B cell (primary cell): ENCODE results near the gene FAXDC2. TPM values are rescaled to one million over a fixed set of nuclear protein-coding genes. Genes with fewer than 3 reads are reported as not detected.

Experiments
- ATAC-seq: fragments of 200-7000 bp; cut with Tn5 transposase; one replicate; pipeline ENCODE4 v1.10.0; 2021; ENCODE audit warnings: low read depth, mild to moderate bottlenecking, moderate number of reproducible peaks, moderate library complexity
- CTCF ChIA-PET: fragments of 350-600 bp; sonication (Branson Sonifier 250); formaldehyde crosslinking; loops from one replicate; lab custom pipeline; 2021; ENCODE audit warnings: antibody characterized with exemption, inconsistent platforms; lab: Charles Lee
- POLR2A ChIA-PET: fragments of 350-600 bp; sonication (Branson Sonifier 250); formaldehyde crosslinking; loops from one replicate; lab custom pipeline; 2021; ENCODE audit warnings: antibody characterized with exemption; lab: Charles Lee
- DNase-seq: peaks from one replicate; pipeline ENCODE4 v3.0.0; 2013
- H2AFZ ChIP-seq: 2 replicates; pipeline ENCODE4 v1.6.1; 2012; ENCODE audit warnings: mild to moderate bottlenecking, low read depth, low read length; ENCODE audit not compliant: insufficient read depth, poor library complexity, severe bottlenecking
- H3K27ac ChIP-seq, 2 donors: 1 replicate in 1 of 2; 2 replicates in 1 of 2; pipeline ENCODE4 v1.5.1; 2012 to 2013; ENCODE audit warnings: low read length in 2 of 2, mild to moderate bottlenecking in 2 of 2, moderate library complexity in 1 of 2
- H3K27me3 ChIP-seq, 4 experiments: fragments of 200-600 bp in 1 of 4; sonication (generic) in 1 of 4; replicated peaks in 1 of 4; 1 replicate in 2 of 4; 2 replicates in 2 of 4; pipeline versions ENCODE4 v1.6.1 to v1.7.0; 2013 to 2016; ENCODE audit warnings: low read length in 3 of 4, mild to moderate bottlenecking in 2 of 4, mixed read lengths in 1 of 4, moderate library complexity in 1 of 4; ENCODE audit not compliant: insufficient read depth in 4 of 4, control insufficient read depth in 3 of 4; ENCODE audit errors: control extremely low read depth in 1 of 4
- H3K36me3 ChIP-seq, 2 experiments: replicated peaks in 1 of 2; 1 replicate in 1 of 2; 2 replicates in 1 of 2; pipeline versions ENCODE4 v1.6.1 to v1.7.1; 2013; ENCODE audit warnings: low read length in 1 of 2; ENCODE audit not compliant: insufficient read depth in 2 of 2, control insufficient read depth in 1 of 2; ENCODE audit errors: control extremely low read depth in 1 of 2, extremely low read depth in 1 of 2
- H3K4me1 ChIP-seq, 2 donors: fragments of 200-600 bp in 1 of 2; sonication (generic) in 1 of 2; 1 replicate in 1 of 2; 2 replicates in 1 of 2; pipeline versions ENCODE4 v1.5.1 to v1.6.1; 2013 to 2017; ENCODE audit warnings: low read length in 2 of 2; ENCODE audit not compliant: control insufficient read depth in 2 of 2, insufficient read depth in 2 of 2
- H3K4me2 ChIP-seq: replicated peaks from 2 replicates; pipeline ENCODE3; 2012; ENCODE audit warnings: mild to moderate bottlenecking, low read depth, low read length; ENCODE audit not compliant: poor library complexity, severe bottlenecking
- H3K4me3 ChIP-seq, 5 experiments: fragments of 200-600 bp in 1 of 5; sonication (generic) in 1 of 5; 1 replicate in 3 of 5; 2 replicates in 2 of 5; pipeline versions ENCODE4 v1.5.1 to v1.7.0; 2011 to 2016; ENCODE audit warnings: low read length in 4 of 5, mild to moderate bottlenecking in 4 of 5, low read depth in 2 of 5, control low read depth in 1 of 5, moderate library complexity in 1 of 5; ENCODE audit not compliant: insufficient read depth in 1 of 5; ENCODE audit errors: control extremely low read depth in 1 of 5, extremely low read depth in 1 of 5
- H3K79me2 ChIP-seq: fragments of 200-600 bp; sonication (generic); one replicate; pipeline ENCODE4 v1.6.0; 2016; ENCODE audit warnings: low read length; ENCODE audit not compliant: control insufficient read depth, insufficient read depth
- H3K9ac ChIP-seq: fragments of 200-600 bp; sonication (generic); 2 replicates; pipeline ENCODE4 v1.6.1; 2017; ENCODE audit warnings: mild to moderate bottlenecking, low read length, moderate library complexity
- H3K9me3 ChIP-seq, 3 donors: one replicate each; pipeline versions ENCODE4 v1.6.1 to v1.7.1; 2013; ENCODE audit warnings: low read length in 2 of 3; ENCODE audit not compliant: control insufficient read depth in 2 of 3, insufficient read depth in 1 of 3; ENCODE audit errors: control extremely low read depth in 1 of 3
- H4K20me1 ChIP-seq: 2 replicates; pipeline ENCODE4 v1.6.0; 2012; ENCODE audit warnings: mild to moderate bottlenecking, low read length; ENCODE audit not compliant: insufficient read depth, control insufficient read depth, poor library complexity, severe bottlenecking
- H3K27ac Mint-ChIP-seq: one replicate; pipeline ENCODE4 v1.8.0; 2021; ENCODE audit warnings: mixed read lengths
- H3K27me3 Mint-ChIP-seq: one replicate; pipeline ENCODE4 v1.8.0; 2021; ENCODE audit warnings: mixed read lengths
- H3K4me1 Mint-ChIP-seq: one replicate; pipeline ENCODE4 v1.8.0; 2021; ENCODE audit warnings: mixed read lengths
- H3K4me3 Mint-ChIP-seq: one replicate; pipeline ENCODE4 v1.8.0; 2021; ENCODE audit warnings: mixed read lengths
- H3K9me3 Mint-ChIP-seq: one replicate; pipeline ENCODE4 v1.8.0; 2022; ENCODE audit warnings: mixed read lengths; ENCODE audit not compliant: insufficient read depth
- EZH2 ChIP-seq: IDR thresholded peaks from 2 replicates; pipeline ENCODE4 v1.6.1; 2012; ENCODE audit warnings: borderline replicate concordance, low read depth, mild to moderate bottlenecking, moderate library complexity, low read length; ENCODE audit not compliant: insufficient read depth, poor library complexity, severe bottlenecking
- WGBS: methylation state at CpG from one replicate; pipeline ENCODE4 v1.1.5; 2013; ENCODE audit warnings: missing lambda C conversion rate; ENCODE audit not compliant: insufficient coverage; 5-methylcytosine and 5-hydroxymethylcytosine counted together
- intact Hi-C: fragments of 100-400 bp; cut with micrococcal nuclease; formaldehyde crosslinking; loops from one replicate; pipeline ENCODE4 v1.10.0; 2022
- polyA plus RNA-seq: library from polyadenylated mRNA; depleted of rRNA; stranded (reverse); fragments of >200 nt; gene quantifications from 2 replicates; pipeline ENCODE4 v1.2.3, GENCODE V29; 2012
- total RNA-seq, 2 donors: library from RNA; stranded (reverse); fragments of 120-200 nt in 1 of 2; gene quantifications; 1 replicate in 1 of 2; 2 replicates in 1 of 2; pipeline versions ENCODE4 v1.2.3 to v1.2.4, GENCODE V29; 2013 to 2022
- TF ChIP-seq, protein P1 (sequence below): fragments of 200-600 bp; IDR thresholded peaks from one replicate; pipeline ENCODE4 v1.8.0; 2022; ENCODE audit warnings: antibody characterized with exemption, mild to moderate bottlenecking

FAXDC2 gene
- total and polyA plus RNA-seq, 2 donors (not counting 1 experiment from before 2014, with no cell fraction given), result 0.07 TPM; not detected in 1

DNA sequence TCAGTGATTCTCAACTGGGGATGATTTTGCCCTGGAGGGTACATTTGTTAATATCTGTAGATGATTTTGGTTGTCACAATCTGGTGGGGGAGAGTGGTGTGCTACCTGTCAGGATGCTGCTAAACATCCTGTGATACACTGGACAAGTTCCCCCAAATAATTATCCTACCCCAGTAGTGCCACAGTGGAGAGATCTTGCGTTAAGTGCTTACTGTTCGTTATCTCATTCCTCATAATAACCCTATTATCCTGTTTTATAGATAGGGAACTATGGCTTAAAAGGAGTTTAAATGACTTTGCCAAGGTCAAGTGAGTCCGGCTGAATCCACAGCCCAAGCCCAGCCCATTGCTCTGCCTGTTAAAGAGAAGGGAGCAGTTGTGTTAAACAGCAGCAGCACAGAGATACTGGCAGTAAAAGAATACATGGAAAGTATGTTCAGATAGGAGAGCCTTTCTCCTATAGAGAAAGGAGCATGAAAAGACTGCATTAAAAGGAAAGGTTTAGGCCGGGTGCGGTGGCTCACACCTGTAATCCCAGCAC, 23.5 kb upstream of the FAXDC2 start:
- Histone ChIP-seq H3K9me3 (peaks cover 0 to 14% (median 6%) of the 10 kb centered on the region in 3 donors), H2AFZ (no peak overlapping the region), H3K27ac (no peak overlapping the region), H3K36me3 (peaks cover 15 to 74% of the 10 kb centered on the region in 2 experiments), H3K9ac (no peak overlapping the region), H3K4me2 (no peak overlapping the region), H3K4me1 (no peaks in the 10 kb centered on the region), H4K20me1 (peaks cover 15% of the 10 kb centered on the region), H3K79me2 (peaks cover 21% of the 10 kb centered on the region), H3K27me3 (no peaks in the 10 kb centered on the region), H3K4me3 (no peak overlapping the region)
- no peaks in the 10 kb centered on the region for H3K9me3 Mint-ChIP-seq
- DNase-seq (no peak), ATAC-seq (no peak)
- CTCF ChIA-PET, result no interaction called here
- intact Hi-C loops, result no loop called here
- WGBS, result 97% methylated on average over 3 of the region's 5 CpGs
- no peaks in the 10 kb centered on the region for H3K4me1 Mint-ChIP-seq
- H3K4me3 Mint-ChIP-seq, result no peak overlapping the region
- no peak overlapping the region for H3K27ac Mint-ChIP-seq
- H3K27me3 Mint-ChIP-seq, result no peaks in the 10 kb centered on the region
- no peak for TF ChIP-seq EZH2
- TF ChIP-seq, protein P1, sequence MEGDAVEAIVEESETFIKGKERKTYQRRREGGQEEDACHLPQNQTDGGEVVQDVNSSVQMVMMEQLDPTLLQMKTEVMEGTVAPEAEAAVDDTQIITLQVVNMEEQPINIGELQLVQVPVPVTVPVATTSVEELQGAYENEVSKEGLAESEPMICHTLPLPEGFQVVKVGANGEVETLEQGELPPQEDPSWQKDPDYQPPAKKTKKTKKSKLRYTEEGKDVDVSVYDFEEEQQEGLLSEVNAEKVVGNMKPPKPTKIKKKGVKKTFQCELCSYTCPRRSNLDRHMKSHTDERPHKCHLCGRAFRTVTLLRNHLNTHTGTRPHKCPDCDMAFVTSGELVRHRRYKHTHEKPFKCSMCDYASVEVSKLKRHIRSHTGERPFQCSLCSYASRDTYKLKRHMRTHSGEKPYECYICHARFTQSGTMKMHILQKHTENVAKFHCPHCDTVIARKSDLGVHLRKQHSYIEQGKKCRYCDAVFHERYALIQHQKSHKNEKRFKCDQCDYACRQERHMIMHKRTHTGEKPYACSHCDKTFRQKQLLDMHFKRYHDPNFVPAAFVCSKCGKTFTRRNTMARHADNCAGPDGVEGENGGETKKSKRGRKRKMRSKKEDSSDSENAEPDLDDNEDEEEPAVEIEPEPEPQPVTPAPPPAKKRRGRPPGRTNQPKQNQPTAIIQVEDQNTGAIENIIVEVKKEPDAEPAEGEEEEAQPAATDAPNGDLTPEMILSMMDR, result no peak
- POLR2A ChIA-PET, result no interaction called here

- CTCF ChIA-PET, result interaction anchor here (0.8 kb wide), 1 partner anchor 66 kb away, joined by 3 read pairs; the partner anchor contains the start of gene GEMIN5
- H4K20me1 ChIP-seq, result peaks cover 28% of the 10 kb centered on the region
Measured at GRCh38 chr5:154871734-154872133, 21.3 kb upstream of the FAXDC2 start.

More at GRCh38 chr5:154871734-154872133, 21.3 kb upstream of the FAXDC2 start:
- no peak overlapping the region for H3K9ac ChIP-seq
- H3K27me3 Mint-ChIP-seq, result no peaks in the 10 kb centered on the region
- no peaks in the 10 kb centered on the region for H3K9me3 Mint-ChIP-seq
- POLR2A ChIA-PET, result no interaction called here
- H3K4me1 Mint-ChIP-seq, result no peaks in the 10 kb centered on the region
- H3K79me2 ChIP-seq, result peaks cover 37% of the 10 kb centered on the region
- intact Hi-C loops, result no loop called here
- no peak overlapping the region for H2AFZ ChIP-seq
- no peaks in the 10 kb centered on the region for H3K27me3 ChIP-seq
- H3K27ac ChIP-seq, result no peak overlapping the region
- no peaks in the 10 kb centered on the region for H3K9me3 ChIP-seq
- no peak overlapping the region for H3K4me2 ChIP-seq
- H3K4me3 Mint-ChIP-seq, result no peak overlapping the region
- H3K4me3 ChIP-seq, result no peak overlapping the region
- 95% methylated on average over 2 of the region's 4 CpGs for WGBS
- TF ChIP-seq EZH2, result no peak
- no peaks in the 10 kb centered on the region for H3K4me1 ChIP-seq
- H3K36me3 ChIP-seq, result peaks cover 18 to 80% of the 10 kb centered on the region in 2 experiments
- no peak for DNase-seq
- no peak overlapping the region for H3K27ac Mint-ChIP-seq
- ATAC-seq, result no peak
